Calu3 (cell line): ENCODE results near the gene LRRC73. TPM values are rescaled to one million over a fixed set of nuclear protein-coding genes. Genes with fewer than 3 reads are reported as not detected.
"Not testable (repeated sequence)": the region's sequence is repeated elsewhere in the genome, so short reads cannot be mapped to it uniquely, and the experiment has no call there.

Experiments
- BruUV-seq: library from RNA; stranded (reverse); fragments of 400-500 nt; replicated peaks from 2 replicates; lab custom pipeline; 2021; lab: Mats Ljungman, UMichigan
- CTCF ChIA-PET: fragments of 300-600 bp; sonication (Branson Sonifier 250); formaldehyde crosslinking; loops from one replicate; lab custom pipeline; 2022; ENCODE audit warnings: antibody characterized with exemption; lab: Charles Lee
- DNase-seq: peaks from one replicate; pipeline ENCODE4 v3.0.0; 2022
- H3K27ac Mint-ChIP-seq: one replicate; pipeline ENCODE4 v1.8.0; 2022; ENCODE audit warnings: mixed read lengths; ENCODE audit not compliant: unreplicated experiment
- H3K27me3 Mint-ChIP-seq: one replicate; pipeline ENCODE4 v1.8.0; 2022; ENCODE audit warnings: mixed read lengths; ENCODE audit not compliant: unreplicated experiment
- H3K36me3 Mint-ChIP-seq: one replicate; pipeline ENCODE4 v1.8.0; 2022; ENCODE audit warnings: mild to moderate bottlenecking, moderate library complexity, mixed read lengths; ENCODE audit not compliant: insufficient read depth, unreplicated experiment
- H3K4me1 Mint-ChIP-seq: one replicate; pipeline ENCODE4 v1.8.0; 2022; ENCODE audit warnings: mild to moderate bottlenecking, low read depth, mixed read lengths; ENCODE audit not compliant: unreplicated experiment
- H3K4me3 Mint-ChIP-seq: one replicate; pipeline ENCODE4 v1.8.0; 2022; ENCODE audit warnings: mild to moderate bottlenecking, low read depth, moderate library complexity, mixed read lengths; ENCODE audit not compliant: unreplicated experiment
- H3K9me3 Mint-ChIP-seq: one replicate; pipeline ENCODE4 v1.8.0; 2022; ENCODE audit warnings: low read depth, mixed read lengths; ENCODE audit not compliant: unreplicated experiment
- CTCF ChIP-seq: fragments of 200-600 bp; IDR thresholded peaks from one replicate; pipeline ENCODE4 v1.8.0; 2022; ENCODE audit warnings: antibody characterized with exemption; ENCODE audit not compliant: unreplicated experiment
- intact Hi-C: fragments of 100-400 bp; cut with micrococcal nuclease; formaldehyde crosslinking; loops from one replicate; pipeline ENCODE4 v1.10.0; 2022; ENCODE audit not compliant: unreplicated experiment
- total RNA-seq: library from RNA; stranded (reverse); gene quantifications from 2 replicates; pipeline ENCODE4 v1.2.3, GENCODE V29; 2022

The LRRC73 gene
- total RNA-seq, 1 experiment from 2014 or later, result 0.50 TPM

- Mint-ChIP-seq H3K4me3 (no peak overlapping the region), H3K36me3 (no peaks in the 10 kb centered on the region), H3K27ac (no peak overlapping the region), H3K9me3 (no peaks in the 10 kb centered on the region), H3K27me3 (peaks cover 32% of the 10 kb centered on the region), H3K4me1 (no peaks in the 10 kb centered on the region)
- CTCF ChIA-PET, result interaction anchor here (0.6 to 1.0 kb wide), 3 partner anchors 25 to 153 kb away, joined by 3 to 4 read pairs (median 4); no protein-coding TSS in a partner anchor
- BruUV-seq, result no TSS peak
- no peak for TF ChIP-seq CTCF
- no peak for DNase-seq
- intact Hi-C loops, result no loop called here
These were observed 40.2 kb downstream of the LRRC73 start for GRCh38 chr6:43469947-43470346.

- CTCF ChIA-PET, result no interaction called here
- H3K9me3 Mint-ChIP-seq, result no peaks in the 10 kb centered on the region
- no peak for DNase-seq
- TF ChIP-seq CTCF, result no peak
- peaks cover 37% of the 10 kb centered on the region for H3K27me3 Mint-ChIP-seq
- no peaks in the 10 kb centered on the region for H3K4me1 Mint-ChIP-seq
- no peak overlapping the region for H3K27ac Mint-ChIP-seq
- intact Hi-C loops, result no loop called here
- H3K4me3 Mint-ChIP-seq, result no peak overlapping the region
- H3K36me3 Mint-ChIP-seq, result no peaks in the 10 kb centered on the region
- BruUV-seq, result no TSS peak
These were observed 41.1 kb downstream of the LRRC73 start for GRCh38 chr6:43468748-43469681.

GRCh38 chr6:43468240-43468639 is 41.9 kb downstream of the LRRC73 start:
- no peak overlapping the region for H3K27ac Mint-ChIP-seq
- intact Hi-C loops, result no loop called here
- CTCF ChIA-PET, result interaction anchor here (0.6 to 0.8 kb wide), 2 partner anchors 34 to 130 kb away, joined by 3 read pairs; no protein-coding TSS in a partner anchor
- no peaks in the 10 kb centered on the region for H3K36me3 Mint-ChIP-seq
- BruUV-seq, result no TSS peak
- H3K27me3 Mint-ChIP-seq, result peaks cover 45% of the 10 kb centered on the region
- TF ChIP-seq CTCF, result no peak
- no peak overlapping the region for H3K4me3 Mint-ChIP-seq
- no peaks in the 10 kb centered on the region for H3K4me1 Mint-ChIP-seq
- no peak for DNase-seq
- no peaks in the 10 kb centered on the region for H3K9me3 Mint-ChIP-seq

GRCh38 chr6:43467752-43468151 is 42.4 kb downstream of the LRRC73 start:
- DNase-seq, result no peak
- no peak overlapping the region for H3K27ac Mint-ChIP-seq
- no TSS peak for BruUV-seq
- CTCF ChIA-PET, result interaction anchor here (0.6 to 0.8 kb wide), 2 partner anchors 34 to 130 kb away, joined by 3 read pairs; no protein-coding TSS in a partner anchor
- no peak overlapping the region for H3K4me3 Mint-ChIP-seq
- H3K9me3 Mint-ChIP-seq, result no peaks in the 10 kb centered on the region
- H3K27me3 Mint-ChIP-seq, result peaks cover 50% of the 10 kb centered on the region
- no peaks in the 10 kb centered on the region for H3K36me3 Mint-ChIP-seq
- intact Hi-C loops, result no loop called here
- no peaks in the 10 kb centered on the region for H3K4me1 Mint-ChIP-seq
- TF ChIP-seq CTCF, result no peak

GRCh38 chr6:43467265-43467664 is 42.9 kb downstream of the LRRC73 start:
- CTCF ChIA-PET, result interaction anchor here (0.6 kb wide), 1 partner anchor 131 kb away, joined by 3 read pairs; no protein-coding TSS in a partner anchor

More at GRCh38 chr6:43467265-43467664, 42.9 kb downstream of the LRRC73 start:
- H3K27ac Mint-ChIP-seq, H3K4me3 Mint-ChIP-seq, DNase-seq, H3K36me3 Mint-ChIP-seq, BruUV-seq, H3K4me1 Mint-ChIP-seq, H3K9me3 Mint-ChIP-seq, intact Hi-C loops: not testable (repeated sequence)
- peaks cover 55% of the 10 kb centered on the region for H3K27me3 Mint-ChIP-seq
